ENCODE data around the gene SPECC1L.

The SPECC1L gene

DNA sequence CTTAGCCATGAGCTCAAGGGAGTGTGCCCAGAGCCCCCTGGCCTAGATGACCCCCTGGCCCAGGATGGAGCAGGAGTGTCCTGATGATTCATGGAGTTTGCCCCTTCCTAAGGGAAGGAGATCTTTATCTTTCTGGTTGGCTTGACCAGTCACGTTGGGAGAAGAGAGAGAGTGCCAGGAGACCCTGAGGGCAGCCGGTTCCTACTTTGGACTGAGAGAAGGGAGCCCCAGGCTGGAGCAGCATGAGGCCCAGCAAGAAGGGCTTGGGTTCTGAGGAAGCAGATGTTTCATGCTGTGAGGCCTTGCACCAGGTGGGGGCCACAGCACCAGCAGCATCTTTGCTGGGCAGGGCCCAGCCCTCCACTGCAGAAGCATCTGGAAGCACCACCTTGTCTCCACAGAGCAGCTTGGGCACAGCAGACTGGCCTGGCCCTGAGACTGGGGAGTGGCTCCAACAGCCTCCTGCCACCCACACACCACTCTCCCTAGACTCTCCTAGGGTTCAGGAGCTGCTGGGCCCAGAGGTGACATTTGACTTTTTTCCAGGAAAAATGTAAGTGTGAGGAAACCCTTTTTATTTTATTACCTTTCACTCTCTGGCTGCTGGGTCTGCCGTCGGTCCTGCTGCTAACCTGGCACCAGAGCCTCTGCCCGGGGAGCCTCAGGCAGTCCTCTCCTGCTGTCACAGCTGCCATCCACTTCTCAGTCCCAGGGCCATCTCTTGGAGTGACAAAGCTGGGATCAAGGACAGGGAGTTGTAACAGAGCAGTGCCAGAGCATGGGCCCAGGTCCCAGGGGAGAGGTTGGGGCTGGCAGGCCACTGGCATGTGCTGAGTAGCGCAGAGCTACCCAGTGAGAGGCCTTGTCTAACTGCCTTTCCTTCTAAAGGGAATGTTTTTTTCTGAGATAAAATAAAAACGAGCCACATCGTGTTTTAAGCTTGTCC is 171.0 kb downstream of the SPECC1L start:
- DNase-seq (ENCODE audit: low read depth in 2 of 2), result no peak

DNA sequence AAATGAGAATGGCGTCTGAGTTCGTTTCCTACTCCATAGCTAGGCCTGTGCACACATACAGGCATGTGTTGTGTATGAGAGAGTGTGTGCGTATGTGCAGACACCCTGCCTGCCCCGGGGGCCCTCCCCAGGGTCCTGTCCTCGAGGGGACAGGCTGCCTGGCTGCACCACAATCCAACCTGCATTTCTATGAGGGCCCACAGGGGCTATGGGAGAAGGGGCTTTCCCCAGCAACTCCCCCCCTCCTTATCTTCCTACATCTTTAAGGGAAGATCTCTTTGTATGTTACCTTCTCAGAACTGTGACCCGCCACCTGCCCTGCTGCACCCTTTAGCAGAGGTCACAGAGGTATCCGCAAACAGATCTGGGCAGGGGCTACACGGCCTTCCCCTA is 171.7 kb downstream of the SPECC1L start:
- DNase-seq (ENCODE audit: low read depth in 2 of 2), result no peak

DNA sequence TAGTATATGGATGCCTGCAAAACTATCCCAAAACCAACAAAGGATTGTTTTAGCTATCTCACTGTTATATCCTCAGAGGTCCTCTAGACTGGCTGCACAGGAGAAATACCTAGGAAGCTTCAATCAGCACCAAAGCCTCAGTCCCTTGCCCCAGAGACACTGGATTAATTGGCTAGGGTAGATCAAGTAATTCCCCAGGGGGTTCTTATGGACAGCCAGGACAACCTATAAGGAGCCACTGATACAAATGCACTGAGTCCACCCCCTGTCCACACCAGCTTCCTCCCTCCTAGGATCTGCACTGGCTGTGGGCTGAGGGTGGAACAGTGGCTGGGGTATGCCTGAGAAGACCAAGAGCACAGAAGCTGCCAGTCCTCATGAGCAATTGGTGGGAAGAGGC is 173.0 kb downstream of the SPECC1L start:
- no peak for DNase-seq (ENCODE audit: low read depth in 2 of 2)

DNA sequence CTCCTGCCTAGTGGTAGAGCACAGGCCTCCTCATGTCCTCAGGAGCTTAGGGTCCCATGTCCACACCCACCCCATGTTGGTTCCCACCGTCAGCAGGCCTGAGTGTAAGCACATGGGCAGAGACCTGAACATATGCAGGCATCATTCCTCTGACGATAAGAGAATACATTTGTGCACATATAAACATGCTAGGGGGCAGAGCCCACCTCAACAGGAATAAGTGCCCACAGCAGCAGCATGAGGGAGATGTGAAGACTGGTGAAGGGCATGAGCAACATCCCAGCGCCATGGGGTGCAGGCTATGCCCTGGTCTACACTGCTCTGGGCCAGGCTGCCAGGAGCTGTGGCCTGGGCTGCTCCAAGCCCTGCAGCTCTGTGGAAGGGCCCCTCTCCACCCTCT is 173.6 kb downstream of the SPECC1L start:
- no peak for DNase-seq (ENCODE audit: low read depth in 2 of 2)

DNA sequence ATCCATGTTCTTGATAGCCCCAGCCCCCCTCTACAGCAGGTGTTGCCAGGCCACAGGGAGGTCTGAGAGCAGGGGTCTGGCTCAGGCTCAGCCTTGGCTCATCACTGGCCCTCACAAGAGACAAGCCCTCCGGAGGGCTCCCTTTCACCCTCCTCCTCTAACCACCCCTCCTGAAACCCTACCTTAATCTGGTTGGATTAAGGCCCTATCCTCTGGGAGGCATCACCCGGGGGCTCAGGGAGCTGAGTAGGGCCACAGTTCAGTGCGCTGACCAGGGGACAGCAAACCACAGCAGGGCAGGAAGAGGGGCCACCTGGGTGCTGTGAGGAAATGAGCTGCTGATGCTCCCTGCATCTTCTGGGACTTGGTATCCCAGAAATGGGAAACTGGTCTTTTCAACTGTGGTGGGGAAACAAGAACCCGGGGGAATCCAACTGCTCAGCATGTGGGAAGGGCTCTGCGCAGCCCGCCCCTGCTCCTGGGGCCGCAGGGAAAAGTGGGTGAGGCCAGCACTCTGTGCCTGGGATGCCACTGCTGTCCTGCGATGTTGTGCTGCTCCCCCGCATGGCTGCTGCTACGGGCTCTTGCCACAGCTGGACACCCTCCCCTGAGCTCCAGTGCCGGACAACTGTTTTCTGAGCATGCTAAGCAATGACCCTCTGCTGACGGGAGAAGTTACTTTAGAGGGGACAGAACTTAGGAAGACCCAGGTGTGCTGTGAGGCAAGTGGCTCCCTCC is 174.3 kb downstream of the SPECC1L start:
- no peak for DNase-seq (ENCODE audit: low read depth in 2 of 2)

DNA sequence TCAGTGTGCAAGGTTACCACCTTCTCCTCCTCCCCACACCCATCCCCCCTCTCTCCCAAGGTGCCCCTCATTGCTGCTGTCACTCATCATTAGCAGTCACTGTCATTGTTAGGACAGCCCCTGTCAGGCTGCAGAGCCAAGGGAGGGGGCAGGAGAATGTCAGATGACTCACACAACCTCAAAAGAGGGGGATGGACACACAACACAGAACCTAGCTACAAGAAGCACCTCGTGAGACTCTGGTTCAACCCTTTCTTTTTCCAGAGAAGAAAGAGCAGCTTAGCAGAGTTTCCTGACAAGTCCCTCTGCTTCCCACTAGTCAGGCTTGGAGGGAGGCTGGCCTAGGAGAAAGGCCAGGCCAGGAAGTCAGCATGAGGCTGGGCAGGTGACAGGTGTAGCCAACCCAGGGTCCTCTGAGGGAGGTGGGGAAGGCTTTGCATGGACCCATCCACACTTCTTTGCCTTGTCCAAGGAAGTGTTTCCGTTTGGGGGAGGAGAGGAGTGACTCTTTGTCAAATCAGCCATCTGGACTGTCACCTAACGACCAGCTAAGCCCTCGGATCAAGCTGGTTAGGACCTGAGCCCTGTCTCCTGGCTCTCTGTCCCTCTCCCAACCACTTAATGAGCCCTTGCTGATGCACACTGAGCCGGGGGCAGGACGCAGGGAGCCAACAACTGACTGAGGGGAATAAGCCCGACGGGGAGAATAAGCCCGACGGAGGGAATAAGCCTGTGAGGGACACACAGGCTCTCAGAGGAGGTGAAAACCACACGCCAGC is 175.0 kb downstream of the SPECC1L start:
- no peak for DNase-seq (ENCODE audit: low read depth in 2 of 2)

DNA sequence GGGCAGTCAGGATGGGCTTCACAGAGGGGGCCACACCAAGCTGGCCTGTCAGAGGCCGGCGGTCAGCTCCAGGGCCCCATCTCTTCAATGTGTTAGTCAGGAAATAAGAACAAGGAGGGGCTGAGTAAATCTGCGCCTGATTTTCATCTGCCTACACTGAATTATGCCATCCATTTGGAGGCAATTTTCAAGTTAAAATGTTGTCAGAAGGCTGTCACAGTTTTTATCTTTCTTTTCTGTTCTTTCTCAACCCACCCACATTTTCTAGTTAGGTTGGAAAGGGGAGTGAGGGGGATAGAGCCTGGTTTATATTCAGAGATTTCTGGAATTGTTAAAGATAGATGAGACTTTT is 175.6 kb downstream of the SPECC1L start:
- no peak for DNase-seq (ENCODE audit: low read depth in 2 of 2)

DNA sequence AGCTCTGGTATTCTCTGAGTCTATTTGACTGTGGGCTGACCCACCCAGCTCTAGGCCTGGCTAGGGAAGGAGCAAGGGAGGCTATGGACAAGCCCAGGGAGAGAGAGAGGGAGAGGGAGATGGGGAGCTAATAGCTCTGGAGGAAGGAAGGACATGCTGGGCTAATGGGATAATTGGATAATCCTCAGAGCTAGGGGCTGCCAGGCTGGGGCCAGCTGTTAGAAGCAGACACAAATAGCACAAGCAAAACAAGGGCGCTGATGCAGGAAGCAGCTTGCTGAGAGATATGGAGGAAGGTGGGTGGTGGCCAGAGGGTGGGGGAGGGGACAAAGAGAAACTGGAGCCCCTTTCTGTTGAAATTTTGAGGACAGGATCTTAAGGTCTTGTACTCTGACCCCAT is 180.0 kb downstream of the SPECC1L start:
- no peak for DNase-seq (ENCODE audit: low read depth in 2 of 2)

DNA sequence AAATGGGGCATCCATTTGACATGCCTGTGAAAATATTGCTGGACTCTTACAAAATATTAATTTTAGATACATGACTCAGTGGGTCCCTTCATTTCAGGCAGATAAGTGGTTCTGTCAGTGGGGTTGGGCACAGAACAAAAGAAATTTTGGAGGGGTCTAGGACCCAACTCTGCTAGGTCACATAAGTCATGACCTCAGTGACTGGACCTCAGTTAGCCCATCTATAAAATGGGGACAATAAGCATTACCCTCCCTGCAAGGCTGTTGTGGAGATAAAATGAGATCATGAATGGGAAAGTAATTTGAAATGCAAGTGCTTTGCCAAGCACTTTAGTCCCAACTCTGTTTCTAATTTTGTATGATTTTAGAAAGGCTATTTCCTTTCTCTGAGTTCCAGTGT is 180.5 kb downstream of the SPECC1L start:
- no peak for DNase-seq (ENCODE audit: low read depth in 2 of 2)

DNA sequence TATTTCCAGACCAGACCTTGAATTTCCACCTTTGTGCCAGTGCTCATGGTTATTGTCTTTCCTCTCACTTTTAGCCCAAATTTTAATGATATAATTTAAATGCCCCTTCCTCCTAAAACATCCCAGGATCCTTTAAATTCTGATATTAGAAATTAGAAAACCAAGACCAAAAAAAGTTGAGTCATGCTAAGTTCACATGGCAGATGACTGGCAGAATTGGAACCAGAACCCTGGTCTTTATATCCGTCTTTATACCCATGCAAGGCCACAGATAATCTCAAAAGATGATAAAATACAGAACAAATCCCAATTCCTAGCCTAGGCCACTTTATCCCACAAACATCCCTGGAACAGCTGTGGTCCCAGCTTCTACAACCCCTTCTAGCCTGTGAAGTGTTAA is 183.2 kb downstream of the SPECC1L start:
- DNase-seq (ENCODE audit: low read depth in 2 of 2), result no peak

DNA sequence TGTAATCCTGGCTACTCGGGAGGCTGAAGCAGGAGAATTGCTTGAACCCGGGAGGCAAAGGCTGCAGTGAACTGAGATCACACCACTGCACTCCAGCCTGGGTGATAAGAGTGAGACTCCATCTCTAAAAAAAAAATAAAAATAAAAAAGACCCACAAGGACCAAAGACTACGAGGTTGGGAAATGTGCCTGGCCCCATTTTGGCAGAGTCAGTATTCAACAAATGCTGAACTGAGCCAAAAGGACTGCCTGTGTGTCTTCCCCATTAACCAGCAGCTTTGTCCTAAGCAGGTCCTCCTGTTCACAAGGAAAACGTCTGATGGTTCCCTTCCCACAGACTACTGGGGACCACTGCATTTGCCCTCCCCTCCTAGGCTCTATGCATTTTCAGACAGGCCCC is 184.4 kb downstream of the SPECC1L start:
- no peak for DNase-seq (ENCODE audit: low read depth in 2 of 2)

DNA sequence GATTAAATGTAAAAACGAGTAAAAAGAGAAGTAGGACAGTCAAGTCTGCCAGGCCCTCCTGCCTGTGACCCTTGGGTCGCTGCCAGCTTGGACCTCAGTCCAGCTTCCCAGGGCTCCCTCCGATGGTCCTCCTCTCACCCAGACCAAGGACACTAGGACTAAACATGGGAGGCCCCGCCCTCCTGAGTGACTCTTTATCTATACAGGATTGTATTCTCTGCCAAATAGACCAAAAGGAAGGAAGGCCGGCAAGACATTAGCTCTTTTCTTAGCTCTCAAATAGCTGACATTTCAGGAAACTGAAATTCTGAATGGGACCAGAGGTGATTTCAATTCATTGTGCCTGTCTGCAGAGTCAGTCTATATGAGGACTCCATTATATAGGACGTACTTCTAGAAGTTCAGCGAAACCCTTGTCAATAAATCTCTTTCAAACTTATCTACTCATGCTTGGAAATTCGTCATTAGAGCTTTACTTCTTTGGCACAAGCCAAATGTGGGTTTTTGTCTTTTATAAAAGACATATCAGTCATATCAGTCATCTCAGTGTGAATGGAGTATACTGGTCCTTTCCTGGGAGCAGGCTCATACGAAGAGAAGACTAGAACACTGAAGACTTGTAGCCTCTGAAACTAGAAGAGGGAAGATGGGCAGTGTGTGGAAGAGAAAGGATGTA is 185.3 kb downstream of the SPECC1L start:
- no peak for DNase-seq (ENCODE audit: low read depth in 2 of 2)

DNA sequence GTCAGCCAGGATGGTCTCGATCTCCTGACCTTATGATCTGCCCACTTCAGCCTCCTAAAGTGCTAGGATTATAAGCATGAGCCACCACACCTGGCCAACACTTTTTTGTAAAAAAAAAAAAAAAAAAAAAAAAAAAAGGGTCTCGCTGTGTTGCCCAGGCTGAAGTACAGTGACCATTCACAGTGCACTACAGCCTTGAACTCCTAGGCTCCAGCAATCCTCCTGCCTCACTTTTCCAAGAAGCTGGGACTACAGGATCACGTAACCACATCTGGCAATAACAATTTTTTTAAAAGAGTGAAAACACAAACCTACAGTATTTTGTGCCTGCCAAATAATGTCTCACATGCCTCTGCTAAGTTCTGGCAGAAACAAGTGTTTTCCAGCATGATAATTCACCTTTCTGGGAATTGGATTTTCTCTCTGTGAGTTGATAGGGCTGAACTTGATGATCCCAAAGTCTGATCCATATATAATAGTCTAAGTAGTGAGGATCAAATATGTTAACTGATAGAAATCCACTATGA is 187.3 kb downstream of the SPECC1L start:
- DNase-seq (ENCODE audit: low read depth in 2 of 2), result no peak

DNA sequence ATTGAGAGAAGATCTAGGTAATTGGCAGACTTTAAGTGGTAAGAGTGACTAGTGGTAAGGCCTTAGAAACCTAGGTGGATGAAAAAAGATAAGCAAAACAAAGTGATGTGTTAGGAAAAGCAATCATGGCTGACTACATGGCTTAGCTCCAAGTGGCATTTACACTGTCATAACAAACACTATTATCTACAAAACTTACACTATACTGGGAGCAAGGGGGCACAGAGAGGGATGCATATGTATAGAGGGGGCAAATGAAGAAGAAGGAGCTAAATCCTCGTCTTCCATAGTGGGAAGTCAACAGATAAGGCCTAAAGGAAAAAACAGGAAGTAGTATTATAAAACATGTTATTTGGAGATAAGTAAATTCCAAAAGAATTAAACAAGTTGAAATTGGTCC is 189.3 kb downstream of the SPECC1L start:
- no peak for DNase-seq (ENCODE audit: low read depth in 2 of 2)

DNA sequence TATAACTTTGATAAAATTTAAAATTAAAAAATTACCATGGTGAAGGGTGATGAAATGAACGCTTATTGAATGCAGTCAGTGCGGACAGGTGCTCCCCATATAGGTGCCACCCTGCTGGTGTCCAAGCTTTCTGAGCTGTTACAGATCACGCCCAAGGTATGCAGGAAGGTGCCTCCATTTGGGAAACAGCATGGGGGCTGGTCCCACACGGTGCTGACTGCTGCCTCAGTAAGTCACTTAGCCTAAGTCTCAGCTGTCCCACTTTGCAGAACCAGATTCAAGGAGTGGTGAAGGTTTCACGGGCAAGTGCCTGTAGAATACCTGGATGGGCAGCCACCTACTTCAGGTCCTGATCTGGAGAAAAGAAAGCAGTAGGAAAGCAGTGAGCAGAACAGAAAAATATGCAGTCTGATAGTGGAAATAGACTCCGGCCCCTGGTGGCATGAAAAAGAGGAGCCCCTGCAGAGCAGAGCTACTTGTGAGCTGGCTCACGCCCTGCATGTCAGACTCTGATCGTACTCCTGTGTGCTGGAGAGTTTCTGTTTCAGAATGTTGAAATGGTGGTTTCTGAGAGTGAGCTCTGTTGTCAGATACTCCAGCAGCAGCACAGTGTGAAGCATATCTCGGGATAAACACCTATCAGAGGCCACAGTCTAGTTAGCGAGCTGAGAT is 189.9 kb downstream of the SPECC1L start:
- no peak for DNase-seq (ENCODE audit: low read depth in 2 of 2)

DNA sequence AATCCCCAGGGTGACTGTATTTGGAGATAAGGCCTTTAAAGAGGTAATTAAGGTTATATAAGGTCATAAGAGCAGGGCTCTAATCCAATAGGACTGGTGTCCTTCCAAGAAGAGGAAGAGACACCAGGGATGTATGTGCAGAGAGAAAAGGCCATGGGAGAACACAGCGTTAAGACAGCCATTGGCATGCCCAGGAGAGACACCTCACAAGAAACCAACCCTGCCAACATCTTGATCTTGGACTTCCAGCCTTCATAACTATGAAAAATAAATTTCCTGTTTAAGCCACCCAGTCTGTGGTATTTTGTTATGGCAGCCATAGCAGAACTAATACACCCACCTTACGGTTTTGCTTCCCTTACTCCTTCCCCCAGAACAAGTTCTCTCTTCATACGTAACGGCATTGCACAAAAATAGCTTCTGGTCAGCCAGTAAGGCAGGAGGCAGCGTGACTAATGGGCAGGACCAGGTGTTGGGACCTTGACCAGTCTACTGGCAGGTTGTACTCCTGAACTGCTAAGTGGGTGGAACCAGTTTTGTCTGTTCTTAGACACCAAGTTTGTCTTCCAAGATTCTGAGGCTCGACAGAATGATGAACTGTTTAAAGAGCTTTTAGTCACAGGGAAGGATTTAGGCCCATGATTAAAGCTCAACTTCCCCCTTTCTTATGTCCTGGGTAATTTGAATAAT is 192.6 kb downstream of the SPECC1L start:
- DNase-seq (ENCODE audit: low read depth in 2 of 2), result no peak

DNA sequence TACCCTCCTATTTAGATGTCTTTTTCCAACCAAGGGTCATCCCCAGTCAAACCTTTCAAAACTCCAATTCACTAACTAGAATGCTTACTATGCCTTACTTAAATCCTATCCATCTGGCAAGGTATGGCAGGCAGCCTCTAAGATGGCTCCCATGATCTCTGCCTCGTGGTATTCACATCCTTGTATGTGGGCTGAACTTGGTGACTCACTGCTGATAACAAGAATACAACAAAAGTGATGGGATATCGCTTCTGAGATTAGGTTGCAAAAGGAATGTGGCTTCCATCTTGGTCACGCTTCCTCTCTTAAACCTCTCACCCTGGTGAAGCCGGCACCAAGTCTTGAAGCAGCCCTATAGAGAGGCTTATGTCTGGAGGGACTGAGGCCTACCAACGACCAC is 194.9 kb downstream of the SPECC1L start:
- DNase-seq (ENCODE audit: low read depth in 2 of 2), result no peak

DNA sequence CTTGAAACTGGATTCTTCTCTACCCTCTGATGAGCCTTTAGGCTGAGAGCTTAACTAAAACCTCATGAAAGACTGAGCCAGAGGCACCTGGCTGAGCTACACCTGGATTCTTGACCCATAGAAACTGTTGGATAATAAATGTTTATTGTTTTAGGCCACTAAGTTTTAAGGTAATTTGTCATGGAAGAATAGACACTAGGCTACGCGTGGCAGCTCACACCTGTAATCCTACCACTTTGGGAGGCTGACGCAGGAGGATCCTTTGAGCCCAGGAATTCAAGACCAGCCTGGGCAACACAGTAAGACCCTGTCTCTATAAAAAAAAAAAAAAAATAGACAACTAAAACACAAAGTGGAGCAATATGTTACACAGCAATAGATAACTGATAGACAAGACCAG is 195.3 kb downstream of the SPECC1L start:
- no peak for DNase-seq (ENCODE audit: low read depth in 2 of 2)

DNA sequence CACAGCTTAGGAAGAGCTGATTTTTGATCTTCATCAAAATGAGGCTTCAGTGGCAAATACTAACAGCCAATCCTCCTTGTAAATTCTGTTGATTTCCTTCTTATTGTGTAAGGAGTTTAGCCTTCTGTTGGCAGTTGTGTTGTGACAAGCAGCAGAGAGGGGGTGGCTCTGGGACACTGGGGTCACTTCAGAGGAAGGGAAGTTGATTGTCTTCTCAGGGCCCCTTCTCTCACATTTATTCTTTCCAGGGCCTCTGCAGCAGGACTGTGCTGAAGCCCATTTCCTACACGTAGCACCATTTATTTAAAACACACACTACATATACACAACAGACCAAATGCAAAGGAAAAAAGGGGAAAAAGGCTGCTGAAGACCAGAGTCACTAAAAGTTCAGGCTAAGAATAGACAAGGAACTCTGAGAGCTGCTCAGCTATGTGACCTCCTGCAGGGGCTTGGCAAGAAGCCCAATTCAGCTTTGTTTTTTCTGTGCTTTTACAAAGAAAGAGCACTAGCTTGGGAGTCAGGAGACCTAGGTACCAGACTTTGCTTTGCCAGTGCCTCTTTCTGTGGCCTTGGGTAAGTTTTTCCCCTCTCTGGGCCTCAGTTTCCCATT is 196.2 kb downstream of the SPECC1L start:
- DNase-seq (ENCODE audit: low read depth in 2 of 2), result no peak

DNA sequence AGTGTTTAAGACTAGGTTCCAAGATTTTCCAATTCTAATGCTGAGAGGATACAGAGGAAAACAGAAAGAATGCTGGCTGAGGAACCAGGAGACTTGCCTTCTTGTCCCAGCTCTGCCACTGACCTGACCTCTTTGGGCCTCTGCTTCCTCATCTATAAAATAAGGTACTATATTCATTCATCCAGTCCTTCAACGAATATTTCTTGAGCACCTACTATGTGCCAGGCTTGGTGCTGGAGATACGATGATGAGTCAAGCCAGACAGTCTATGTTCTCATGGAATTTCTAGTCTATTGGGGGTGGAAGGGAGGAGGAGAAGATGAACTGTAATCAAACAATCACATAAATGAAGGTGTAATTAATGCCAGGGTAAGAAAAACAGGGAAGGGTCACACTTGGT is 196.7 kb downstream of the SPECC1L start:
- no peak for DNase-seq (ENCODE audit: low read depth in 2 of 2)
